SU-DHL-6 (cell line): Measurements from ENCODE around the gene STK33.

Experiments
- H2AFZ ChIP-seq: fragments of 200-600 bp; sonication (generic); 2 replicates; pipeline ENCODE4 v1.6.1; 2014; ENCODE audit warnings: low read depth, mild to moderate bottlenecking, moderate library complexity, mixed read lengths, antibody characterized with exemption, low read length; ENCODE audit not compliant: severe bottlenecking
- H3F3A ChIP-seq: fragments of 200-600 bp; shearing (Covaris generic); 2 replicates; pipeline ENCODE4 v1.6.0; 2016; ENCODE audit warnings: antibody characterized with exemption, mild to moderate bottlenecking; ENCODE audit not compliant: insufficient read depth
- H3K27ac ChIP-seq: fragments of 200-600 bp; sonication (generic); 2 replicates; pipeline ENCODE4 v1.5.1; 2016; ENCODE audit warnings: low read depth, mild to moderate bottlenecking, low read length, moderate library complexity, mixed read lengths
- H3K27me3 ChIP-seq: fragments of 200-600 bp; sonication (generic), shearing (Covaris generic); 2 replicates; pipeline ENCODE4 v1.6.0; 2014; ENCODE audit warnings: mild to moderate bottlenecking, low read length
- H3K36me3 ChIP-seq: fragments of 200-600 bp; sonication (generic); 2 replicates; pipeline ENCODE4 v1.6.1; 2014; ENCODE audit warnings: mild to moderate bottlenecking, low read length, mixed read lengths
- H3K4me2 ChIP-seq: fragments of 300-600, 200-600 bp; shearing (Covaris generic), sonication (generic); 2 replicates; pipeline ENCODE4 v1.6.0; 2014; ENCODE audit warnings: low read length, low read depth, mild to moderate bottlenecking; ENCODE audit not compliant: poor library complexity, severe bottlenecking
- H3K4me3 ChIP-seq: fragments of 200-600 bp; sonication (generic); 2 replicates; pipeline ENCODE4 v1.5.1; 2014; ENCODE audit warnings: antibody characterized with exemption, low read length, mild to moderate bottlenecking, mixed read lengths; ENCODE audit not compliant: insufficient read depth, poor library complexity, severe bottlenecking
- H3K79me2 ChIP-seq: fragments of 200-600 bp; sonication (generic); 2 replicates; pipeline ENCODE4 v1.6.1; 2014; ENCODE audit warnings: mild to moderate bottlenecking, low read length, moderate library complexity; ENCODE audit not compliant: insufficient read depth
- H3K9ac ChIP-seq: fragments of 200-600 bp; sonication (generic); 2 replicates; pipeline ENCODE4 v1.7.0; 2014; ENCODE audit warnings: mild to moderate bottlenecking, low read length
- H3K9me2 ChIP-seq: fragments of 200-600 bp; sonication (generic); replicated peaks from 2 replicates; pipeline ENCODE4 v1.6.1; 2014; ENCODE audit warnings: low read length; ENCODE audit not compliant: insufficient read depth
- H3K9me3 ChIP-seq: fragments of 200-600 bp; sonication (generic); 2 replicates; pipeline ENCODE4 v1.6.1; 2014; ENCODE audit warnings: low read length, mixed read lengths; ENCODE audit not compliant: insufficient read depth
- H4K20me1 ChIP-seq: fragments of 200-600 bp; sonication (generic); 2 replicates; pipeline ENCODE4 v1.6.1; 2014; ENCODE audit warnings: low read depth, mild to moderate bottlenecking, antibody characterized with exemption, low read length, moderate library complexity, mixed read lengths
- EZH2phosphoT487 ChIP-seq: fragments of 200-600 bp; sonication (generic), shearing (Covaris generic); conservative IDR thresholded peaks from 2 replicates; pipeline ENCODE4 v1.6.1; 2018; ENCODE audit warnings: mild to moderate bottlenecking, antibody characterized with exemption, low read length, moderate library complexity, mixed read lengths
- TF ChIP-seq, protein P1 (sequence below): fragments of 200-600 bp; sonication (generic); IDR thresholded peaks from one replicate; pipeline ENCODE4 v1.5.1; 2017; ENCODE audit warnings: antibody characterized with exemption, mild to moderate bottlenecking, low read length, moderate library complexity; ENCODE audit not compliant: insufficient read depth, poor library complexity, severe bottlenecking

Gene STK33

GRCh38 chr11:8533332-8533731 is 60.7 kb downstream of the STK33 start:
- H2AFZ ChIP-seq, result no peak overlapping the region
- H3K9ac ChIP-seq, result no peak overlapping the region

GRCh38 chr11:8532475-8532874 is 61.6 kb downstream of the STK33 start:
- H3K9ac ChIP-seq, result no peak overlapping the region
- H3K9me3 ChIP-seq, result no peaks in the 10 kb centered on the region
- TF ChIP-seq, protein P1, sequence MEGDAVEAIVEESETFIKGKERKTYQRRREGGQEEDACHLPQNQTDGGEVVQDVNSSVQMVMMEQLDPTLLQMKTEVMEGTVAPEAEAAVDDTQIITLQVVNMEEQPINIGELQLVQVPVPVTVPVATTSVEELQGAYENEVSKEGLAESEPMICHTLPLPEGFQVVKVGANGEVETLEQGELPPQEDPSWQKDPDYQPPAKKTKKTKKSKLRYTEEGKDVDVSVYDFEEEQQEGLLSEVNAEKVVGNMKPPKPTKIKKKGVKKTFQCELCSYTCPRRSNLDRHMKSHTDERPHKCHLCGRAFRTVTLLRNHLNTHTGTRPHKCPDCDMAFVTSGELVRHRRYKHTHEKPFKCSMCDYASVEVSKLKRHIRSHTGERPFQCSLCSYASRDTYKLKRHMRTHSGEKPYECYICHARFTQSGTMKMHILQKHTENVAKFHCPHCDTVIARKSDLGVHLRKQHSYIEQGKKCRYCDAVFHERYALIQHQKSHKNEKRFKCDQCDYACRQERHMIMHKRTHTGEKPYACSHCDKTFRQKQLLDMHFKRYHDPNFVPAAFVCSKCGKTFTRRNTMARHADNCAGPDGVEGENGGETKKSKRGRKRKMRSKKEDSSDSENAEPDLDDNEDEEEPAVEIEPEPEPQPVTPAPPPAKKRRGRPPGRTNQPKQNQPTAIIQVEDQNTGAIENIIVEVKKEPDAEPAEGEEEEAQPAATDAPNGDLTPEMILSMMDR, result no peak
- TF ChIP-seq EZH2phosphoT487, result no peak
- H4K20me1 ChIP-seq, result no peaks in the 10 kb centered on the region
- no peaks in the 10 kb centered on the region for H3K27me3 ChIP-seq
- H3K27ac ChIP-seq, result no peak overlapping the region
- no peaks in the 10 kb centered on the region for H3K79me2 ChIP-seq
- no peaks in the 10 kb centered on the region for H3F3A ChIP-seq
- no peak overlapping the region for H3K4me2 ChIP-seq
- no peak overlapping the region for H2AFZ ChIP-seq
- H3K36me3 ChIP-seq, result no peaks in the 10 kb centered on the region
- H3K4me3 ChIP-seq, result no peak overlapping the region
- no peaks in the 10 kb centered on the region for H3K9me2 ChIP-seq

More at GRCh38 chr11:8533332-8533731, 60.7 kb downstream of the STK33 start:
- H3K27me3 ChIP-seq, result no peaks in the 10 kb centered on the region
- no peak for TF ChIP-seq EZH2phosphoT487
- TF ChIP-seq, protein P1, result no peak
- no peaks in the 10 kb centered on the region for H4K20me1 ChIP-seq
- H3F3A ChIP-seq, result no peaks in the 10 kb centered on the region
- H3K9me2 ChIP-seq, result no peaks in the 10 kb centered on the region
- no peak overlapping the region for H3K27ac ChIP-seq
- no peaks in the 10 kb centered on the region for H3K79me2 ChIP-seq
- no peak overlapping the region for H3K4me3 ChIP-seq
- no peaks in the 10 kb centered on the region for H3K9me3 ChIP-seq
- H3K4me2 ChIP-seq, result no peak overlapping the region
- H3K36me3 ChIP-seq, result no peaks in the 10 kb centered on the region

DNA sequence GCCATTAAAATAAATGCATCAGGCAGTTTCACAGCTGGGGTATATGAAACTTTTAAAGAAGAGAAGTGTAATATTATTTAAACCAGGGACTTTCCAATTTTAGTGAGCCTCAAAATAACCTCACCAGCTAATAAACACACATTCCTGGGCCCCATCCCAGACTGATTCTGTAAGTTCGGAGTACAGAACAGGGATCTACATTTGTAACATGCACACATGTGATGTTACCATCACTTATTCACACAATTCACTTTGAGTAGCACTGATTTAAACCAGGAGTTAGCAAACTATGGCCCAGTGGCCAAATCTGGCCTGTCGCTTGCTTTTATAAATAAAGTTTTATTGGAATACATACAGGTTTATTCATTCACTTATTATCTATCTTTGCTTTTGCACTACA is 62.0 kb downstream of the STK33 start:
- Histone ChIP-seq H3K9ac (no peak overlapping the region), H2AFZ (no peak overlapping the region), H3K4me2 (no peak overlapping the region), H3K27me3 (no peaks in the 10 kb centered on the region), H3K9me2 (no peaks in the 10 kb centered on the region), H3F3A (no peaks in the 10 kb centered on the region), H3K36me3 (no peaks in the 10 kb centered on the region), H4K20me1 (no peaks in the 10 kb centered on the region), H3K4me3 (no peak overlapping the region), H3K27ac (no peak overlapping the region), H3K79me2 (no peaks in the 10 kb centered on the region), H3K9me3 (no peaks in the 10 kb centered on the region)
- TF ChIP-seq, protein P1, result no peak
- no peak for TF ChIP-seq EZH2phosphoT487
